Inferior parietal cortex (tissue), 1 donor: Measurements from ENCODE around the gene TTLL5.

Source experiments
- DNase-seq: peaks from one replicate; pipeline ENCODE4 v3.0.0-alpha.2; 2016; ENCODE audit errors: extremely low spot score

The TTLL5 gene, protein sequence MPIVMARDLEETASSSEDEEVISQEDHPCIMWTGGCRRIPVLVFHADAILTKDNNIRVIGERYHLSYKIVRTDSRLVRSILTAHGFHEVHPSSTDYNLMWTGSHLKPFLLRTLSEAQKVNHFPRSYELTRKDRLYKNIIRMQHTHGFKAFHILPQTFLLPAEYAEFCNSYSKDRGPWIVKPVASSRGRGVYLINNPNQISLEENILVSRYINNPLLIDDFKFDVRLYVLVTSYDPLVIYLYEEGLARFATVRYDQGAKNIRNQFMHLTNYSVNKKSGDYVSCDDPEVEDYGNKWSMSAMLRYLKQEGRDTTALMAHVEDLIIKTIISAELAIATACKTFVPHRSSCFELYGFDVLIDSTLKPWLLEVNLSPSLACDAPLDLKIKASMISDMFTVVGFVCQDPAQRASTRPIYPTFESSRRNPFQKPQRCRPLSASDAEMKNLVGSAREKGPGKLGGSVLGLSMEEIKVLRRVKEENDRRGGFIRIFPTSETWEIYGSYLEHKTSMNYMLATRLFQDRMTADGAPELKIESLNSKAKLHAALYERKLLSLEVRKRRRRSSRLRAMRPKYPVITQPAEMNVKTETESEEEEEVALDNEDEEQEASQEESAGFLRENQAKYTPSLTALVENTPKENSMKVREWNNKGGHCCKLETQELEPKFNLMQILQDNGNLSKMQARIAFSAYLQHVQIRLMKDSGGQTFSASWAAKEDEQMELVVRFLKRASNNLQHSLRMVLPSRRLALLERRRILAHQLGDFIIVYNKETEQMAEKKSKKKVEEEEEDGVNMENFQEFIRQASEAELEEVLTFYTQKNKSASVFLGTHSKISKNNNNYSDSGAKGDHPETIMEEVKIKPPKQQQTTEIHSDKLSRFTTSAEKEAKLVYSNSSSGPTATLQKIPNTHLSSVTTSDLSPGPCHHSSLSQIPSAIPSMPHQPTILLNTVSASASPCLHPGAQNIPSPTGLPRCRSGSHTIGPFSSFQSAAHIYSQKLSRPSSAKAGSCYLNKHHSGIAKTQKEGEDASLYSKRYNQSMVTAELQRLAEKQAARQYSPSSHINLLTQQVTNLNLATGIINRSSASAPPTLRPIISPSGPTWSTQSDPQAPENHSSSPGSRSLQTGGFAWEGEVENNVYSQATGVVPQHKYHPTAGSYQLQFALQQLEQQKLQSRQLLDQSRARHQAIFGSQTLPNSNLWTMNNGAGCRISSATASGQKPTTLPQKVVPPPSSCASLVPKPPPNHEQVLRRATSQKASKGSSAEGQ (N-terminal part only)

DNA sequence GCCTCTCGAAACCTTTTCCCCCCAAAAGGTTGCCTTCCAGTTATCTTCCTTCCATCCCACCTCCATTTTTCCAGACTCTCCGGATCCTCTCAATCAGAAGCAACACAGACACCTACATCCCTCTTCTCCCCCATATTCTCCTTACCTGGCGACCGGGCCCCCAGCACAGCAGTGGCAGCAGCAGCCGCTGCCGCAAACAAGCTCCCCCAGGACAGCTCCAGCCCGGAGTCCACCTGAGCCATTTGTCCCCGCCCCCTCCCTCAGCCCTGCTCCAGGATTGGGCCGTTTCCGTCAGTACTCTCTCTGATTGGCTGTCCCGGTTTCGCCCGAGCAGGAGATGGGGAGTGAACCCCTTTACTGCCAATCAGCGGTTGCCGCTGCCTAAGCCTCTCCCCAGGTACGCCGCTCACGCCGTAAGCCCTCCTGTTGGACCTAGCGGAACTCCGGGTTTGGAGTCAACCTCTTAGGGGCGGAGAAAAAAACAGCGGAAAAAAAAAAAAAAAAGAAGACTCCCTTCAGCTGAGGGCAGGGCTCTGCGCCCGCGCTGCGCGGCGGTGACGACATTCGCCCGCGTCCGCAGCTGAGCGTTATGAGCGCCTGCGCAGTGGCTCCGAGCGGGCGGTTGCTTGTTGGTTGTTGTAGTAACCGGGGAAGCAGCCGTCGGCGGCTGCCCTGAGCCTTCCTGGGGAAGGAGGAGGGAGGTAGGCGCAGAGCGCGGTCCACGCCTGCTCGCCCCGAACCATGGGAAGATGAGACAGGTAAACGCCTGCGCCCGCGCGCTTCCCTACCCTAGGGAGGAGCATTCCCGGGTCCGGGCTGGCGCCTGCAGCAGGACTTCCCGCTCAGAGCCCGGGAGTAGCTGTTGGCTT lies at the start of gene TTLL5, which contains the start of gene ERG28:
TTLL5 (plus strand) TSS at position 617 of the 869 bp plus-strand sequence. CDS start 1,904 bp downstream, outside the sequence.
ERG28 (minus strand) TSS at position 247 of the 869 bp plus-strand sequence. CDS start 3,374 bp downstream, outside the sequence.
- DNase-seq: peak; percentile 94

DNA sequence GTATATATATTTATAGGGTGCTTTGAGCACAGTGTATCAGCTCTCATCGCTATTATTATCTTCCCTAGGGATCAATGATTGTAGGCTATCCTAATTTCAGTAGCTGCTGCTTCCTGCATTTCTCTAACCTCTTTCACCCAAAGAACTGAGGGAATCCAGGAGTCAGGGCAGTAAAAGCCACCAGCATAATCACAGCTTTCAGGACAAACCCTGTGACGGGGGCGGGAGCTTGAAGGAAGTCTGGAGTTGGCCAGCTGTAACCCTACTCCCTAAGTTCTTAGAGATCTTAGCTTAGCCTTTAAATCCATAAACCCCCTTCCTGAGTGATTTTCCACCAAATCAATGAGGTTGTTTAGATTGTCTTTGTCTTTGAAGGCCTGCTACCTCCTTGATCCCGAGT lies 48.9 kb upstream of the TTLL5 start:
- DNase-seq: no peak

DNA sequence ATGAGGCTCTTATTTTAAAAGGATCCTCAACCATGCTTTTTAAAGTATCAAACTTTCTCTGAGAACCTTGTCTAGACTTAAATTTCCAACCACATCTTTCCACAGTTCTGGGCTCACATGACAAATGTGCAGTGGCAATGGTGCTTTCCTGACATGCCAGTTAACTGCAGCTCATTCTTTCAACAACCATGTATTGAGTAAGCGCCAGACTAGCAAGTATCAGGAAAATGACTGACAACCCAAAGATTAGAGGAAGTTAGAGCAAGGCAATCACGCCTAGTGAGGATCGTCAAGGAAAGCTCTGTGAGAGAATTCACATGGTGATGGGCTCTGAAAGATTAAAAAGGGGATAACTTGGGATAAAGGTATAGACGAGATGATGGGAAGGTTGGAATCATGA lies 46.9 kb upstream of the TTLL5 start:
- no peak for DNase-seq

- DNase-seq: no peak
Observed at GRCh38 chr14:75615200-75615599, 45.8 kb upstream of the TTLL5 start.

- no peak for DNase-seq
Observed at GRCh38 chr14:75619548-75619947, 41.5 kb upstream of the TTLL5 start.

DNA sequence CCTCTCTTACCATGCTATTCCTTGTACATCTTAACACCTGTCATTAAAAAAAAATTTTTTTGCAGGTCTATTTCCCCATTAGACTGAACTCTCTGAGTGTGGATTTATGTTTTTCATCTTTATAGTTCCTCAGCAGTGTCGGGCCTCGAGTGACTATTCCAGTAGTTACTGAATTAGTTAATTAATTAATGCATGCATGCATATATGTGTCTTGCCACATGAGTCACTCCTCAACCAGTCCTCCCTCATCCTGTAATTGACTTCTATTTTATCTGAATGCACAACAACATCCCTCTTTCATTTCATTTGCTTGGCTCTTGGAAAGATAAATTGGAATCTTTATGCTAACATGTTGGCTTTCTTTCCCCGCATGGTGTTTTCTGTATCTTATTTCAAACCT lies 36.0 kb upstream of the TTLL5 start:
- no peak for DNase-seq

GRCh38 chr14:75626396-75626795 lies 34.6 kb upstream of the TTLL5 start:
- DNase-seq: no peak

GRCh38 chr14:75626863-75627262 lies 34.2 kb upstream of the TTLL5 start:
- no peak for DNase-seq

DNA sequence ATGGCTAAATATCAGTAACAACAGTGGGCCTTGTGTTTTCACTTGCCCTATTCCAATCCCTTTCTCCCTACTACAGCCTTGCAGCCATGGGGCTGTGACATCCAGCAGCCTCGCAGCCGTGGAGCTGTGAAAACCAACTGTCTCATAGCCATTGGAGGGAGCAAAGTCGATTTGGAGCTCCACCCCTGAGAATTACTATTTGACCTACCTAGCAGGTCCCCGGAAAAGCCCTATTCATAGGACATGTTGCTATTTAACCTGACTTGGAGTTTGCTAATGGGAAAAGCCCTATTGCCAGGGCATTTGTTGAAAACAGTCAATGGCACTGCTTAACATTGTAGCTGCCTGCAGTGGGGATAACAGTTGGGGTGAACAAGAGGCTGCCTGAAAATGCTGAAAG lies 33.6 kb upstream of the TTLL5 start:
- DNase-seq: no peak

- no peak for DNase-seq
Observed at GRCh38 chr14:75628816-75629215, 32.2 kb upstream of the TTLL5 start.

DNA sequence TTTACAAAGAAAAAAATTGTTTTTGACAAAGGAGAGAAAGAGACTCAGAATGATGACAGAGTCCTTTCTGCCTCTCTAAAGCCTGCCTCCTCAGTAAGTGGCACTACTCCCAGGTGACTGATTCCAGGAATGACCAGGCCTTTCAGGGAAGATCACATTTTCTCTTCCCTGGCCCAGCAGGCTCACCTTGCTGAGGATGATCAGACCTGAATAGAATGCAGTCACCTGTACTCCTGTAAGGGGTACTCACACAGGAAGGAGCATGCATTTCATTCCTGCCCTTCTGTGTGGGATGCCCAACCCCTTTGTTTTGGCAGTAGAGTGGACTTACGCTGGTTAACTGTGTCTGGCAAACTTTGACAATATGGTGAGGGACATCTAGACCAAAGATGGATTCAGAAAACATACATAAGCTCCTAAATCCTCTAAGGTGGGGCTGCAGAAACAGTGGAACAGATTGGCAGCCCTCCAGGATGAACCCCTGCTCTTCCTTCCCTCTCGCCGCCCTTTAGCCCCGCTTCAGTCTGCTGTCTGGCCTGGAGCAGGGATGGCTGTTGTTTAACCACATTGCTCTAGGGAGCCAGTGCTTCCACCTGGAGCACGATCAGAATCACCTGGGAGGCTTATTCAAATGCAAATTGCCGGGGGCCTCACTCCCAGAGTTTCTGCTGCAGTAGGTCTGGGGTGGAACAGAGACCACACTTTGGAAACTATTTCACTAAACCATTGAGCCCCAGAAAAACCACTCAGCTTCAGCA lies 30.2 kb upstream of the TTLL5 start:
- no peak for DNase-seq

DNA sequence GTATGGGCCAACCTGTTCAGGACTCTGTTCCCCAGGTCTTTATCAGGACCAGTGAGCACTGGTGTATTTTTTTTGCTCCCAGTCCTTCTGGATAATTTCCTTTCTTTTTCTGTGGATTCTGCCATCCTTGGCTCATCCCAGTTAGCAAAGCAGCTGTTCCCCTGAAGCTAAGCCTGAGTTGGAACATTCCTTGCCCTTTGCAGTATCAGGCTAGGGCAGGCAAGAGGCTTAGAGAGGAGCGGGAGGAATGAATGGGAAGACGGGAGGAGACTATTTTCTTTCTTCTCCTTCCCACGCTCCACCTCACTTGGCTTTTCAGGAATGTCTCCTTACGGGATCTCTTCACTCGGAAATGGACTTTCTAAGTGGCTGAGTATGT lies 29.6 kb upstream of the TTLL5 start:
- no peak for DNase-seq

- no peak for DNase-seq
Observed at GRCh38 chr14:75634848-75635247, 26.2 kb upstream of the TTLL5 start.

DNA sequence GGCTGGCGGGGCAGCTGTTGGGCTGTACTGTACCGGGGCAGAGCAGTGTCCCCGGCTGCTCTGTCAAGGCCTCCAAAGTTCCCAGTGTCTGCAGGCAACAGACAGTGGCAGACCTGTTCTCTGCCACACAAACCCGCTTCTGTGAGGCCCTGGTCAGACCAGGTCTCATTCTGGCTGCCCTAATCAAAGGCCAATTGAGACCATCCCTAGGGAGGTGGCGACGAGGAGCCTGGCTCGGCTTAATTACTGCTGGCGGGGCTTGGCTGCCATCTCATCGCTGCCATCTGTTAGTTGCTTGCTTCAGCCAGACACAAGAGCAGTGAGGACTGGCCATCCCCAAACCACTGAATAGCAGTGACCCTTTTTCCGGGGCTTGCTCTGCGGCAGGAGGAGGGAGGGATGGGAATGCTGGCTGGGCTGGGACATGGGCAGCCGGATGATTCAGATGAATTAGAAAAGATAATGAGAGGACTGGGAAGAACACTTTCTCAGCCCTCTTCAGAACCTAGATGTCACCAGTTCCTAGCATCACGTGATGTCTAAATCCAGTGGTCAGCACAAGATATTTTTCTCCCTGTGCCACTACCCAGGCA lies 24.9 kb upstream of the TTLL5 start:
- peak; percentile 5 for DNase-seq

DNA sequence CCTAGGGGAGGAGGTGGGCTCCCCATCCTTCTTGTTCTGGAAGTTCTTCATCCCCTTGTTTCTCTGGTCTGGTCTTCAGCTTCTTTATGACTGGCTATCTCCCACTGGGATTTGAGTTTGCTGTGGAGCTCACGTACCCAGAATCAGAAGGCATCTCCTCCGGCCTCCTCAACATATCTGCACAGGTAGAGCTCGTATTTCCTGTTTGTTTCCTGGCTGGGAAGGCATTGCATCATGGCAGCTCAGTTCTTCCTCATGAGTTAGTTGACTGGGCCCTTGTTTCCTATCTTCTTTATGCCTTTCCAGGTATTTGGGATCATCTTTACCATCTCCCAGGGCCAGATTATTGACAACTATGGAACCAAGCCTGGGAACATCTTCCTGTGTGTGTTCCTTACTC lies 20.2 kb upstream of the TTLL5 start:
- no peak for DNase-seq

DNA sequence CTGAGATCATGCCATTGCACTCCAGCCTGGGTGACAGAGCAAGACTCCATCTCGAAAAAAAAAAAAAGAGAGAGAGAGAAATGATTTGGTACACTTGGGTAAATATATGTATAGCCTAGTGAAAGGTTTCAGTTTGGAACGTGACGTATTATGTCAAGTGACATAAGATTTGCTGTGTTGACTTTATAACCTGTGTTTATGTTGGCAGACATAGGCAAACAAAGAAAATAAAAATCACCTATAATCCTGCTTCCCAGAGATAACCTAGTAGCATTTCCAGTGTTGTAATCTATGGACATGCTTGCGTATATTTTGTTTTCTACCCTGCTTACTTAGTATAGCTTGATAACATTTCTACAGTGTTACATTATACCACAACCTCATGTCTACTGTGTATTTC lies 17.1 kb upstream of the TTLL5 start:
- no peak for DNase-seq

DNA sequence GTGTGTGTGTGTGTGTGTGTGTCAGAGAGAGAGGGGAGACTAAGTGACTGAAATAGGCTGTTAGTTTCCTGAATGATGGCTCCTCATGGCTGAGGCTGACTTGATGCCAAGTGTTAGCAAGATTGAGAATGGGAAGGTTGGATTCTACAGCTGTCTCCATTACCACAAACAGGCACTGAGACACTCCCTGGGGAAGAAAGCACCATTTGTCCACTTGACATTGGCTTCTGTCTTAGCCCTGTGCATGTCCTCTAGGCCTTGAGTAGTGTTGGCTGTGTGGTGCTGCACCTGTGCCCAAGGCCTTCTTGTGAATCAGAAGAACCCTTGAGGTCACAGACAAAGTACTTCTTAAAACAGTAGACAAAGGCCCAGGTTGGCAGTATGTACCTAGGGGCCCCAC lies 16.0 kb upstream of the TTLL5 start:
- no peak for DNase-seq

DNA sequence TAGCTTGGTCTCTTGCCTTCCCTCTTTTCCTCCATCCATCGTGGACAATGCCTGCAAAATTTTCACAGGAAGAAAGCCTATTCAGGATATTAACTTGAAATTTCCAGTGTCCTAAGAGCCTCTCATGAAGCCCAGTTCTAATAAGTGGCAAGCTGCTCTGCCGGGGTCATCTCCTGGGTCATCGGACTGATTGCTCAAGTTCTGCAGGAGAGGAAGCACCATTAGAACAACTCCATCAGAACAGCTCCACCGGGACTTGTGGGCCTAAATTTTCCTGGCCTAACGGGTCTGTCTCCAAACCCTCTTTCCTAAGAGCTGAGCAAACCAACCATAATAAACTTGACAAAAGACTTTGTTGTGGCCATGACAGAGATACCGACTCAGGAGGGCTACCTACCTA lies 14.3 kb upstream of the TTLL5 start:
- no peak for DNase-seq

DNA sequence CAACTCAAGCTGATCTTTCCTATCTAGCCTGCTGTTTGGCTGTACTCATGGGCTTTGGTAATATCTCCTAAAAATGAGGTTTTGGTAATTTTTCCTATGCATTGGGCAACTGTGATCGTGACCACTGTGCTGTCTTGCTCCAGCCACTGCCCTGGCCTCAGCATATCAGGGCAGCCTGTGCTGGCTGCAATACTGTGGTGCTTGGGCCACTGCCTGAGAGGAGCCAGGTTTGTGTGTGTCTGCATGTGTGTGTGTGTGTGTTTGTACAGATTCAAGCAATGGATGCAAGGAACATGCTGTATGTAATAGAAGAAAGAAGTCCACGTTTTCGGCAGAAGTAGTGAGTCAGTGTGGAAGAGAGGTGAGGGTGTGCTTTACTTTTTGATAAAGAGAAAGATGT lies 13.4 kb upstream of the TTLL5 start:
- no peak for DNase-seq
